Stomach (tissue), 19 donors: ENCODE data around the gene TF. TPM values are rescaled to one million over a fixed set of nuclear protein-coding genes. Genes with fewer than 3 reads are reported as not detected.

ENCODE experiments used
- DNase-seq, 2 donors: peaks; one replicate each; pipeline versions ENCODE4 v3.0.0 to v3.0.0-alpha.2; 2013 to 2019
- H3K27ac ChIP-seq, 5 donors: fragments of 200-600 bp in 4 of 5; sonication (generic) in 4 of 5; one replicate each; pipeline ENCODE4 v1.5.1; 2013 to 2019; ENCODE audit warnings: mild to moderate bottlenecking in 1 of 5, moderate library complexity in 1 of 5
- H3K27me3 ChIP-seq, 3 donors: fragments of 200-600 bp; sonication (generic); one replicate each; pipeline ENCODE4 v1.5.1; 2017 to 2019; ENCODE audit warnings: mixed run types in 1 of 3
- H3K36me3 ChIP-seq, 4 donors: fragments of 200-600 bp; sonication (generic); 1 replicate in 3 of 4; 2 replicates in 1 of 4; pipeline ENCODE4 v1.5.1; 2016 to 2019
- H3K4me1 ChIP-seq, 4 donors: fragments of 200-600 bp; sonication (generic); one replicate each; pipeline ENCODE4 v1.5.1; 2016 to 2019
- H3K4me3 ChIP-seq, 4 donors: fragments of 200-600 bp; sonication (generic) in 3 of 4; one replicate each; pipeline ENCODE4 v1.5.1; 2016 to 2019; ENCODE audit warnings: mild to moderate bottlenecking in 1 of 4
- H3K9me3 ChIP-seq, 4 donors: fragments of 200-600 bp; sonication (generic); one replicate each; pipeline ENCODE4 v1.5.1; 2016 to 2019
- EP300 ChIP-seq: sonication (generic); formaldehyde crosslinking; IDR thresholded peaks from one replicate; pipeline ENCODE4 v1.6.1; 2017; ENCODE audit warnings: antibody characterized with exemption
- POLR2A ChIP-seq, 4 donors: fragments of 450-650 bp; IDR thresholded peaks; one replicate each; pipeline ENCODE4 v1.6.1; 2016; ENCODE audit warnings: antibody characterized with exemption in 4 of 4, control low read depth in 2 of 4, mild to moderate bottlenecking in 1 of 4, moderate library complexity in 1 of 4
- POLR2AphosphoS5 ChIP-seq, 3 donors: sonication (generic); formaldehyde crosslinking; IDR thresholded peaks; one replicate each; pipeline ENCODE4 v1.6.1; 2016; ENCODE audit warnings: antibody characterized with exemption in 3 of 3
- WGBS, 5 donors: extraction: QIAGEN DNeasy Blood & Tissue Kit in 3 of 5; methylation state at CpG; one replicate each; pipeline versions ENCODE4 v1.1.5 to v1.1.7; 2013 to 2018; 5-methylcytosine and 5-hydroxymethylcytosine counted together
- intact Hi-C: fragments of 100-400 bp; cut with DNase I; formaldehyde crosslinking; loops from one replicate; pipeline ENCODE4 v1.15.1; 2023; ENCODE audit warnings: low total_unique reads
- long read RNA-seq, 10 donors: transcript quantifications; one replicate each; lab custom pipeline, GENCODE V29; 2026
- polyA plus RNA-seq, 3 donors: library from polyadenylated mRNA; stranded (reverse); fragments of 200-250 nt; gene quantifications; one replicate each; pipeline ENCODE4 v1.2.3, GENCODE V29; 2013
- total RNA-seq, 5 donors: library from RNA; depleted of rRNA; stranded (reverse); fragments of >200 nt; gene quantifications; one replicate each; pipeline versions ENCODE4 v1.1.0 to v1.2.3, GENCODE V29; 2014 to 2016
- TF ChIP-seq, protein P1 (sequence below), 7 experiments: fragments of 450-650 bp in 4 of 7; fragments of 200-600 bp in 3 of 7; sonication (generic) in 3 of 7; IDR thresholded peaks; one replicate each; pipeline ENCODE4 v1.5.1; 2016 to 2019; ENCODE audit warnings: antibody characterized with exemption in 7 of 7, control low read depth in 2 of 7, mild to moderate bottlenecking in 1 of 7
- donor health status: healthy with polysubstance abuse.
- donor health status: Bipolar disorder and iron deficiency.
- donor health status: healthy.

The TF gene
- total RNA-seq, result 10 to 100 TPM in 1 of 5 donors, 1 to 10 TPM in 1, under 1 TPM in 2, not detected in 1; under 0.01 to 10.1 (median 1.1) TPM
- polyA plus RNA-seq, result 10 to 100 TPM in 1 of 3 donors, under 1 TPM in 2; 0.61 to 16.2 (median 0.68) TPM
- long read RNA-seq, donor 1, full-length matches to known transcripts, result 1 of 1 reads
- long read RNA-seq, donor 1, partial matches to known transcripts, result 0 of 1 reads
- long read RNA-seq, donor 1, other reads (novel, unspliced or antisense), result 0 of 1 reads
- long read RNA-seq, donor 2, result 0 reads
- long read RNA-seq, donor 3, result 0 reads
- long read RNA-seq, donor 4, result 0 reads
- long read RNA-seq, donor 5, full-length matches to known transcripts, result 2 of 2 reads
- long read RNA-seq, donor 5, partial matches to known transcripts, result 0 of 2 reads
- long read RNA-seq, donor 5, other reads (novel, unspliced or antisense), result 0 of 2 reads
- long read RNA-seq, donor 6, result 0 reads
- long read RNA-seq, donor 7, partial matches to known transcripts, result 0 of 1 reads
- long read RNA-seq, donor 7, other reads (novel, unspliced or antisense), result 0 of 1 reads
- long read RNA-seq, donor 8, result 0 reads
- long read RNA-seq, donor 9, full-length matches to known transcripts, result 2 of 2 reads
- long read RNA-seq, donor 9, partial matches to known transcripts, result 0 of 2 reads
- long read RNA-seq, donor 9, other reads (novel, unspliced or antisense), result 0 of 2 reads
- long read RNA-seq, donor 10, result 0 reads

DNA sequence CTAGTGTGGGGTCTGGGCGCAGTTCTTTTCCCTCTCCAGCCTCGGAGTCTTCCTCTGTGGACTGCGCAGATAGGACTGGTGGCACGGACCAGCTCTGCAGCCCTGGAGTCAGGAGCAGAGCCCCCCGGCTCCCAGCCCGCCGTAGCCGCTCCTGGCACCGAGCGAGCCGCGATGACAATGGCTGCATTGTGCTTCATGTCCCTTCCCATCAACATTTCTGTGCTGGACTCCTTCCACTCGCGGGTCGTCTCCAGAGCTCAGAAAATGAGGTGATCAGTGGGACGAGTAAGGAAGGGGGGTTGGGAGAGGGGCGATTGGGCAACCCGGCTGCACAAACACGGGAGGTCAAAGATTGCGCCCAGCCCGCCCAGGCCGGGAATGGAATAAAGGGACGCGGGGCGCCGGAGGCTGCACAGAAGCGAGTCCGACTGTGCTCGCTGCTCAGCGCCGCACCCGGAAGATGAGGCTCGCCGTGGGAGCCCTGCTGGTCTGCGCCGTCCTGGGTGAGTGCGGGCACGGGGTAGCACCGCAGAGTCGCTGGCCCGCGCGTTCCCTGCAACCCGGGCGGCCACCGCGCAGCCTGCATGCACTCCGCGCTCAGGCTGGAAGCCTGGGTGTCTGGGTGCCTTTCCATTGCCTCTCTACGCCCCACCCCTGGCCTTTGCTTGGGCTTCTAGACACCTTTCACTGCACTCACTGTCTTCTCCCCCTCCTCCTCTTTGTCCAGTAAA, at the start of gene TF:
Gene TF, plus strand, starts transcription at position 413 of the 731 bp plus-strand sequence. Its CDS starts 48 bp downstream, at position 461.
- WGBS, 5 donors, result 5 to 15% (median 8%) methylated on average over 40 to 50 of the region's 50 CpGs
- peak in 1 of 2 donors; percentile 50 for DNase-seq

DNA sequence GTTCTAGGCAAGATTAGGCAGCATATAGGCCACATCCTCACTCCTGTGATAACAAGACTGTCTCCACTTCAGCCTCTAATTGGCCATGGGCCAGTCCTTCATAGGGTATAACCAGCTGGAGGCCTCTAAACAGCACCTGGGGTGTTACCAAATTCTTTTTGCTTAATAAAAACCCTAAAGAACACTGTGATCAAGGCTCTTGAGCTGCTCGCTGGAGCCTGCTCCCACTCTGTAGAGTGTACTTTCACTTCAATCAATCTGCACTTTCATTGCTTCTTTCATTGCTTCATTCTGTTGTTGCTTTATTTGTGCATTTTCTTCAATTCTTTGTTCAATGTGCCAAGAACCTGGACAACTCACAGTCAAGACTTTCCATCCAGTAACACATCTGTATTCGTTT, 48.2 kb upstream of the TF start:
- WGBS, 5 donors, result 76 to 88% (median 85%) methylated on average over 2 of the region's 2 CpGs
- H3K27me3 ChIP-seq, result no peaks in the 10 kb centered on the region
- intact Hi-C loops, result no loop called here
- H3K36me3 ChIP-seq, result no peaks in the 10 kb centered on the region
- no peak for TF ChIP-seq POLR2AphosphoS5 (IDR thresholded peaks at IDR 0.05)
- TF ChIP-seq, protein P1, sequence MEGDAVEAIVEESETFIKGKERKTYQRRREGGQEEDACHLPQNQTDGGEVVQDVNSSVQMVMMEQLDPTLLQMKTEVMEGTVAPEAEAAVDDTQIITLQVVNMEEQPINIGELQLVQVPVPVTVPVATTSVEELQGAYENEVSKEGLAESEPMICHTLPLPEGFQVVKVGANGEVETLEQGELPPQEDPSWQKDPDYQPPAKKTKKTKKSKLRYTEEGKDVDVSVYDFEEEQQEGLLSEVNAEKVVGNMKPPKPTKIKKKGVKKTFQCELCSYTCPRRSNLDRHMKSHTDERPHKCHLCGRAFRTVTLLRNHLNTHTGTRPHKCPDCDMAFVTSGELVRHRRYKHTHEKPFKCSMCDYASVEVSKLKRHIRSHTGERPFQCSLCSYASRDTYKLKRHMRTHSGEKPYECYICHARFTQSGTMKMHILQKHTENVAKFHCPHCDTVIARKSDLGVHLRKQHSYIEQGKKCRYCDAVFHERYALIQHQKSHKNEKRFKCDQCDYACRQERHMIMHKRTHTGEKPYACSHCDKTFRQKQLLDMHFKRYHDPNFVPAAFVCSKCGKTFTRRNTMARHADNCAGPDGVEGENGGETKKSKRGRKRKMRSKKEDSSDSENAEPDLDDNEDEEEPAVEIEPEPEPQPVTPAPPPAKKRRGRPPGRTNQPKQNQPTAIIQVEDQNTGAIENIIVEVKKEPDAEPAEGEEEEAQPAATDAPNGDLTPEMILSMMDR (IDR thresholded peaks at IDR 0.05), result no peak
- TF ChIP-seq EP300, result no peak
- no peak for TF ChIP-seq POLR2A (IDR thresholded peaks at IDR 0.05)
- no peak for DNase-seq
- no peak overlapping the region for H3K4me3 ChIP-seq
- H3K4me1 ChIP-seq, result no peaks in the 10 kb centered on the region
- no peak overlapping the region for H3K27ac ChIP-seq
- H3K9me3 ChIP-seq, result peaks cover 0 to 5% (median 0%) of the 10 kb centered on the region in 4 donors

More for the DNA sequence above, at the start of gene TF:
- no peak within 1 kb of the TSS for H3K27ac ChIP-seq
- TF ChIP-seq POLR2AphosphoS5 (IDR thresholded peaks at IDR 0.05) (no peak), POLR2A (IDR thresholded peaks at IDR 0.05) (no peak), EP300 (no peak)
- TF ChIP-seq, protein P1 (IDR thresholded peaks at IDR 0.05), result no peak
- peaks cover 0 to 15% (median 8%) of the 10 kb centered on the region in 4 donors for H3K4me1 ChIP-seq
- no peaks in the 10 kb centered on the region for H3K36me3 ChIP-seq
- intact Hi-C loops, result no loop called here
- peak within 1 kb of the TSS in 1 of 4 donors; percentile 29 for H3K4me3 ChIP-seq
- no peaks in the 10 kb centered on the region for H3K9me3 ChIP-seq
- peaks cover 0 to 44% (median 21%) of the 10 kb centered on the region in 3 donors for H3K27me3 ChIP-seq

DNA sequence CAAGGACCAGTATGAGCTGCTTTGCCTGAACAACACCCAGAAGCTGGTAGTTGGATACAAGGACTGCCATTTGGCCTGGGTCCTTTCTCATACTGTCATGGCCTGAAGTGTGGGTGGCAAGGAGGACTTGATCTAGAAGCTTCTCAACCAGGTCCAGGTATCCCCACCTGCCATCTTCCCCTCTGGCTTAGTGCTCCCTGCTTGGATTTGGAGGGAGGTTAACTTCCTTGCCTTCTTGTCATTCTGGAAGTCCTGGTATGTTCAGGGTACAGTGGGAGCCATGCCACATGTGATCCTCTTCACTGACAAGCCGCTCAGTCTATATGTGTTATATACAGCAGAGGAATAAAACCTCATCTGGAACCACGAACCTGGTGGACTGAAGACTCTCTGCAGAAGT, 46.7 kb upstream of the TF start:
- intact Hi-C loops, result no loop called here
- peaks cover 0 to 5% (median 0%) of the 10 kb centered on the region in 4 donors for H3K9me3 ChIP-seq
- no peak for DNase-seq
- WGBS, 5 donors, result 59 to 78% (median 70%) methylated on average over 2 of the region's 2 CpGs
- H3K4me3 ChIP-seq, result no peak overlapping the region
- TF ChIP-seq POLR2A (IDR thresholded peaks at IDR 0.05) (no peak), POLR2AphosphoS5 (IDR thresholded peaks at IDR 0.05) (no peak), EP300 (no peak)
- TF ChIP-seq, protein P1 (IDR thresholded peaks at IDR 0.05), result no peak
- H3K27me3 ChIP-seq, result no peaks in the 10 kb centered on the region
- H3K4me1 ChIP-seq, result no peaks in the 10 kb centered on the region
- no peak overlapping the region for H3K27ac ChIP-seq
- no peaks in the 10 kb centered on the region for H3K36me3 ChIP-seq

DNA sequence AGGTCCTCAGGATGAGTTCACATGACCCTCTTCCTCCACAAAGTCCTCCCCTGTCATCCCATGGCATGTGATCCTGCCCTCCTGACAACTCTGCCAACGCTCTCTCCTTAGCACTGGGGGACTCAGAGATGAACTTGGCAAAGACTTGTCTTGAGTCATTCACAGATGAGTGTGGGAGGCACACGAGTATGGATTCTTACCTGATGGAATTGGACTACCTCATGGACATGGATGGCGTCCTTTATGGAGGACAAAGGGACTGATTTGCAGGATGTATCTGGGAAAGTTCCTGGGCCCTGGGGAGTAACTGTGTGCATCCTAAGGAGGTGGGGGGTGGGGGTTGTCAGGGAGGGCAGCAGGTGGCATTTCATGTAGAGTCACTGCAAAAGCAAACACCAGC, 46.3 kb upstream of the TF start:
- Histone ChIP-seq H3K27me3 (no peaks in the 10 kb centered on the region), H3K4me3 (no peak overlapping the region), H3K4me1 (no peaks in the 10 kb centered on the region), H3K9me3 (peaks cover 0 to 5% (median 0%) of the 10 kb centered on the region in 4 donors), H3K36me3 (no peaks in the 10 kb centered on the region), H3K27ac (no peak overlapping the region)
- no peak for TF ChIP-seq POLR2A (IDR thresholded peaks at IDR 0.05)
- TF ChIP-seq EP300, result no peak
- no peak for TF ChIP-seq POLR2AphosphoS5 (IDR thresholded peaks at IDR 0.05)
- TF ChIP-seq, protein P1 (IDR thresholded peaks at IDR 0.05), result no peak
- intact Hi-C loops, result no loop called here
- 84 to 91% (median 87%) methylated on average over 3 of the region's 3 CpGs for WGBS, 5 donors
- DNase-seq, result no peak
